GM18526 (cell line): ENCODE data around the gene LMO3.

Experiments used
- POLR2A ChIP-seq: IDR thresholded peaks from 3 replicates; pipeline ENCODE4 v1.6.1; 2011; ENCODE audit not compliant: insufficient read length; ENCODE audit errors: extremely low read depth

LMO3 gene

DNA sequence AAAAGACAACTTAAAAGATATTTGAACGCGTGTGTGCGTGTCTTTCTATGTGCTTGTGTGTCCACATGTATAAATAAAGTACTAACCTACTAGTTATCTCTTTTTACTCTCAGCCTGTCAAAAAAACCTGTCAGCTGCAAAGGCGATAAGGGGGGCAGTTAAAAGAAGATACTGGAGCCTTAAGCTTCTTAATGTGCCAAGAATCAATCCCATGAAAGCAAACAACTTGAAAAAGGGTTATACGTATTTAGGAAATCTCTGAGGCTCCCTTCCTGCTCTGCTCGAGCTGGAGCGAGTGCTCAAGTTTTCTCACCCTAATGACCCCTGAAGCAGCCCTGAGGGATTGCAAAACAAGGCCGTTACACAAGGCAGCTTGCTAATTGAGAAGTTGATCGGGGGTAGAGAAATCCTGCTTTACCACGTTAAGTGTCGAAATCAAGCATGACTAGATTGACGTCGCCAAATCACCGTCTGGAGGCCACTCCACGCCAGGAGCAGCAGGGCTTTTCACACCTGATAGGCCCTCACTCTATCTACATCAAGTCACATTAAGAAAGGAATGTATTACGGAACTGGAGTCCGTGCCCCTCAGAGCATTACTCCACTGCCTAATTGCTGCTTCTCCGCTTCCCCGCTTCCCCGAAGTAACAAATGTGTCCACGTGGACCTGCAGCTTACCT is 32.4 kb downstream of the LMO3 start:
- no peak for TF ChIP-seq POLR2A

DNA sequence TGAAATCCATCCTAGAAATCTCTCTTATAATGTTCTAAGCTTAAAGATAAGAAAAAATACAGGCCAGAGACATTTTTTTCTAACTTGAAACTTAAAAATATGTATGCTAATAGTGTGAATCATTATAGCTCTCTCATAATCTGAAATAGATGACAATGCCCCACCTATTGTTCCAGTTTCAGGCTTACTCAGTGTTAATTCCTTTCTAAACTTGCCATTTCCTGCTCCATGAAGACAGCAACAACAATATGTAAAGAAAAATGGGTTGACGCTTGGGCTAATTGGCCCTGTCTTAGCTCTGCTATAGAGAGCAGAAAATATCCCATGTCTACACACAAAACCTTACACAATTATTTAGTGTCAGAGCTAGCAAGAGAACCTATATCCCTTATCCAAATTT is 37.1 kb downstream of the LMO3 start:
- TF ChIP-seq POLR2A = no peak

DNA sequence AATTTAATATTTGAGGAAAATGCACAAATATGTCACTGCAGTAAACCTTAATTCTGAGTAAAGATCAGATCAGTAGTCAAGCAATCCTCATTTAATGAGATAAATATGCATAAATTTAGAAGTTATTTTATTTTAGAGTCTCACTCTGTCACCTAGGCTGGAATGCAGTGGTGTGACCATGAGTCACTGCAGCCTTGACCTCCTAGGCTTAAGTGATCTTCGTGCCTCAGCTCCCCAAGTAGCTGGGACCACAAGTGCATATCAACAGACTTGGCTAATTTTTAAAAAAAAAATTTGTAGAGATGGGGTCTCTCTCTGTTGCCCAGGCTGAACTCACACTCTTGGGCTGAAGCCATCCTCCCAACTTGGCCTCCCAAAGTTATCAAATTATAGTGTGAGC is 41.3 kb downstream of the LMO3 start:
- TF ChIP-seq POLR2A = no peak

DNA sequence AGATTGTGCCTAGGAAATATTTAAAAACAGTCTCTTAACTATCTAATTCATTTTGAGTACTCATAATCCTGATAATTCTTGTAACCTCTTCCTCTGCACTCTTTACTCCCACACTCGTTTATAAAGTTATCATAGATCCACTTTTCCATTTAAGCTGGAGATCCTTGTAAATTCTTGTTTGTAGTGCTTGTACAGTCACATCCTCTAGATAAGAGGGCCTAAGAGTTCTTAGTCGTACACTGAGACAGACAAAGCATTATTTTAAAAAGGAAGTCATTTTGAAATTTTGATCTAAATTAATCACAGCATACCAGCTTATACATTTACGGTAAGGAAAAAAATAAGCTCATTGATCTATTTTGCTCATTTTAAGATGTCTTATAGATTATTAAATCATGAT is 42.5 kb downstream of the LMO3 start:
- TF ChIP-seq POLR2A = no peak

DNA sequence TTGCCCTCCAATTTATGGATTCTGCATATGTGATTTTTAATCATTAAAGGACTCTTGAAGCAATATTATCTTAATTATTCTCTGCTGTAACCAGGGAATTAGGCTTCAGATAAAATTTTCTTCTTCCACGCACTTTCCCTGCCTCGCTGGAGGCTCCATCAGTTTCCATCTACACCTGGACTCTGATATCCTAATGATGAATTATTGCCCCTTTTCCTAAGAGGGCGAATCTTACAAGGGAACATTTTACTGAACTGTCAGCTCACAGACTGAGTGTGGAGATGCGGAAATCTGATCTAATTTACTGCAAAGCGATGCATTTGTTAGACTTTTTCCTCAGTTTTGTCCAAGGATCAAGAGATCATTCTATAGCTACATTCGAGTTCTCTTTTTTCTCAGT is 43.0 kb downstream of the LMO3 start:
- no peak for TF ChIP-seq POLR2A

DNA sequence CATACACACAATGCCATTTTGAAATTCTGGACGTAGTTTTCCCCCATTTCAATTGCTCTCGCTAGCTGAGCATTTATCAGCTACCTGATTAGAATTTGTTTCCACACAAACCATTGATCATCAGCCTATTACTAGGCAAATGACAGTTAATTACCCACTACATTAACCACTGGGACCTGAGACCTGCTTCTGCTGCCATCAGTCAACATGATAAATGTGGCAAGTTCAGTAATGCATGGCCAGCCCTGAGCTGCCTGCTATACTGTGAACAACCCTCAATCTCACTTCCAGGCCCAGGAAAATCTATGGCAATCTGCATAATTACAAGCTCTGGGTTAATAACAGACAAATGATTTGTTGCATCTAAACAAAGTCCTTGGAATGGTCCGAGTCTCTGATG is 43.5 kb downstream of the LMO3 start:
- TF ChIP-seq POLR2A = no peak

DNA sequence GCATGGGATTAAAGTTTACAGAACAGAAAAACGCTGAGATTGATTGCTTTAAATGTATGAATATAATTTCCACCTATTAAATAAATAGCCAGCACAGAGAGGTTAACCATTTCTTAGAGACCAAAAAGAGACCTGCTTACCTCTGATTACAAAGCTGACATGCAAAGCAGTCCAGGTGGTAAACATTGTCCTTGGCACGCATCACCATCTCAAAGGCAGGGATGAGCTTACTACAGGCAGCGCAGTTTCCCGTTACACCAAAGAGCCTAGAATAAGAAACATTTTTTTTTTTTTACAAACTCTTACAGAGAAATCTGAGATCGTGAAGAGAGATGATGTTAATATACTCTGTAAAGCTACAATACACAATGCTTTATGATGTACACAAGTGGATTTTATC is 45.7 kb downstream of the LMO3 start:
- no peak for TF ChIP-seq POLR2A

DNA sequence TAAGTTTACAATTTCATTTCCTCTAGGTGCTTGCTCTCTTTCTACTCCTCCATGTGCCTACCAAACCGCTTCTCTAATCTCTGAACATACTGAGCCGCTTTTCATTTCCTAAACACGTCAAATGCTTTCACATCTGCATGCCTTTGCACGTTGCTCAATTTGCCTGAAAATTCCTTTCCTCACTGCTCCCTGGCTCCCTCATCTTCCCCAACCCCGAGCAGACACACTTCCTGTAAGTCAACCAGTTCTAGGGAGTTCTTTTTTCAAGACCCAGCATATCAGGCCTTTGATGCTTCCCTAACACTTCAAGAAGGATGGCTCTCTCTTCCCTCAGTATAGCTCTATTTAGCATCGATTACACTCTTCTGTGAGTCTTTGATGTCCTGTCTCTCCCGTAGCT is 50.3 kb downstream of the LMO3 start:
- no peak for TF ChIP-seq POLR2A

DNA sequence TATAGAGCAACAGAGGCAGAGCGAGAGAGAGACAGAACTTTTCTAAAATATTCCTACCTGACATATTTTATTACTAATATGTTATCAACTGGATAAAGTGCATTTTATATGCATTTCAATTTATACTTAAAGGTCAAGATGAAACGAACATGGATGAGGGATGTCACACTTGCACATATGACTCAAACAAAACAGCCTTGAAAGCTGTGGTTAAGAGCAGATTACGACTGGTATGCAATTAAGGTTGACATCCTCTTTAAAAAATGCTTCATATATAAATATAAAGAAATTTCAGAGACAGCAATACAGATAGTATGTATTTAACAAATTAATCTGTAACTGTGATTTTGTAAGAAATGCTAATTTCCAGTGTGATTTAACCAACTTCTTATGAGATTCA is 52.5 kb downstream of the LMO3 start:
- TF ChIP-seq POLR2A = no peak

DNA sequence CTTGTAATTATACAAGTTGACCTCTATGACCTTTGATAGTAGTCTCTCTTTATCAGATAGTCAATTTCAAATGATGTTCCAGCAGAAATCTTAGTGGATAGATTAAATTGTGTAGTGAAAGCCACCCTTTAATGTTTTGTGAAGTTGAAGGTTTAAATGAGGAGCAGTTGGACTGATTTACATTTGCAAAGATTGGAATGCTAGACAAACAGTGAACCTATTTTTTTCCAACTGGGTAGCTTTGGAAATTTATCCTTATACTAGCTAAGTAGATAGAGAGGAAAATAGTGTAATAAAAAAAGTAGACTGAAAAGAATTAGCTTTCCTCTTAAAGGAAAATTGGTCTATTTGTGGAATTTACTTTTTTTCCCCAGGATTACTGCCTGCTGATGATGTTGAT is 53.7 kb downstream of the LMO3 start:
- no peak for TF ChIP-seq POLR2A

DNA sequence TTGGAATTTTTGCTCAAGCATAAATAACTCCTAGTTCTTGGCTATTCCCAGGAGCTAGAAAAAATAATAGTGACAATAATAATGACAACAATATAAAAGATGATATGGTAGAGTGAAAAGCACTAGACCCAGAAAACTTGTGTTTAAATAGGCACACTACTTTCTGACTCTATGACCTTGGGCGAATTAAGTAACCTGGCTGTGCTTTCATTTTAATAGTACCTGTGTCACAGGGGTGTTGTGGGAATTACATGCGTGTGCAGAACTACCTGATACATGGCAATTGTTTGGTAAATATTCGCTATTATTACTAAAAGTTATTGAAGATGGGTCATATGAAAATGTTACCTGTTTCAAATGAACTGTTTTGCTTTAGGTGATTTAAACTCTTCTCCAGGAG is 60.1 kb downstream of the LMO3 start:
- no peak for TF ChIP-seq POLR2A

DNA sequence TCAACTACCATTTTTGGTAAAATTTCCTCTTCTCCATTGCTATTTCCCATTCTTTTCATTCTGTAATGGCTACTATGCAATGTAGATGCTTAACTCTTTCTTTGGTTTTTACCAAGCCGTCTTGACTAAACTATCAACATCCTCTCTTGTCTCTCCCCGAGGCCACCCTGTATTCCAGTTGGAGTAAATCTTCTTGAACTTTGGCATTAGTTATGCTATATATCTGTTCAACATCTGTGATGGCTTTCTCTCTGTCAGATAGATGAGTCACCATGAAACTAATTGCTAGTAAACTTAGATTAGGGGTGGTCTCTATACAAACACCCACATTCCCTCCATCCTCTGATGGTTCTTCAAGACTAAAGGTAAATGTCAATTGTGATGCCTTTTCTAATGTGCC is 63.4 kb downstream of the LMO3 start:
- TF ChIP-seq POLR2A = no peak

DNA sequence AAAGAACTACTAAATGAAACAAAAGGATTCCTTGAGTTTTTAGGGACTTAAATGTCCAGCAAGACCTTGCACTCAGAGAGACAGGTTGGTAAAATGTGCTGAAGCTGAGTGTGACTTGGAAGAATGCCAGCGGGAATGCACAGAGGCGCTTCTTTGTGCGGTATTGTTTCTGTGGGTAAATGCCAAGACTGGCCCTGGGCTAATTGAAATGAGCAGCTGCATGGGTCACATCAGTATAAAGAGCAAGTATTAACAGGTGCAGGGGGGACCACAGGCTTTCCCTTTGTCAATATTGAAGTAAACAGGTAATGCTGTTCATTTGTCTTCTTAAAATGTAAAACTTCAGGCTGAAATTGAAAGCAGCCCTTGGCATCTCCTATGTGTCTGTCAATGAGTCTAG is 74.3 kb downstream of the LMO3 start:
- TF ChIP-seq POLR2A = no peak

DNA sequence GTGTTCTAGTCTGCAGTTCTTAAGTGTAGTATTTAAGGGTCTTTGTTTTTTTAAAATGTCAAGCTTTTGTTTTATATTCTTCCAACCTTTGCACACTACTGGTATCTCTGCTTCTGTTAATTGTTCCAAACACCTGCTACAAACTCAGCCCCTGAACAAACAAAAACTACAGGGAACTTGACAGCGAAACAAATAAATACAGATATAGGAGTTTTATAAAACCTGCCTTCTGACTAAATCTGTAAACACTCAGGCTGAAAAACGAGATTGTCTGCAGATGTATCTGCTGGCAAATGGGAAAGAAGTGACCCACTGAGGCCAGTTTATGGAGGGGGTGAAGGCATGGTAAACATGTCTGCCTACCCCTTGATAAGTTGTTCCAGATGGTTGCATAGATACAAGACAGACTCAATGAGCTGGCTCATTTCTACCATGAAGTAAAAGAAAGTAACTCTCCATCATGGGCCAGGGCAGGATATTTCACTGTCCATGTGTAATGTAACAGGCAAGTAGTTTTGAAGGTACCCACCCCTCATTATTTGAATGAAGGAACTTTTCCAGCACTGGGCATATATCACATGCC is 75.6 kb downstream of the LMO3 start:
- TF ChIP-seq POLR2A = no peak

DNA sequence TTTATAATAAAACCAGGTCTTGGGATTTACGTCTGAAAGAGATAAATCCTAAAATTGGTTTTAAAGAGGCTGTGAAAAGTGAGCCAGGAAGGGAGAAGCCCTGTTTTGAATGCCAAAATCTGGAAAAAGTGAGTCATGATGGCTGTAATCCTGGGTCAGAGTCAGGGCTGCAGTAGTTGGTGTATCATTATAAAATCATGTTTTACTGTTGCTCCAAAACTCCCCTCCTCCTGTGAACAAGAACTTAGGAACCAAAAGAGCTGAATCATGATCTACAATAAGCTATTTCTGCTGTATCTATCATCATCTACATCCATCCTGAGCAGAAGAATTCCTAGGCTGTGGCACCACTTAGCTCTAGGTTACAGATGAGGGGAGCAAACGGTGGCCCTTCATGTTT is 79.3 kb downstream of the LMO3 start:
- TF ChIP-seq POLR2A = no peak

DNA sequence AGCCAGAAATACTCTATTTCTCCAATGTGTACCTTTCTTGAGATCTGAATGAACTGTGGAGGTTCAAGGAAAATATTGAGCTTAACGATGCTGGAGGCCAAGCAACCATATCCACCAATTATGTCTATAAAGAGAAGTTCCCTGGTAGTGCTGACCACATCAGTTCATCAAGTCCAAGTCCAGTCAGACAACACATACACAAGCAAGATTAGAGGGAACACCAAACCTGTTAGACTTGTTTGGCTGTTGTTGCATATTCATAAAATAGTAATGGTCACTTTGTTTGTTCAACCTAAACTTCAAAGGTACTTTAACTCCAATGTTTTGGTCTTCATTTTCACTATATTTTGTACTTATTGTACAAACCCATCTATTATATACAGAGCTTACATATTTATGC is 81.6 kb downstream of the LMO3 start:
- no peak for TF ChIP-seq POLR2A

DNA sequence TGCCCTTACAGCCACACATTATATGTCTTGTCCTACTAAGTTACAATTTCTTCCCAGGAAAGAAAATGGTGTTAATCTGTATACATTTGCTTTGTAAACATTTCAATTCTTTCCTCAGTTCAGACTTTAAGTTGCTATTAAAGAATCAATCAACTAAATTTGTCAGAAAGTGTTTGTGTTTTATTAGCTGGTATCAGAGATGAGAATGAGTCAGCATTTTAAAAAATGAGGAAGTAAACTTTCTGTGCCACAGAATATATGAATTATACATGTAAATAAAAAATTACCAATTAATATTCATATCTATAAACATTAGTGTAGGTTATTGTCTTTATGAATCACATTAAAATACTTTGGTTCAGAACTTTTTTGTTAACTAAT is 82.0 kb downstream of the LMO3 start:
- no peak for TF ChIP-seq POLR2A
